Neural crest cell (in vitro differentiated cells): ENCODE results near the gene HLA-DPA1. TPM values are rescaled to one million over a fixed set of nuclear protein-coding genes. Genes with fewer than 3 reads are reported as not detected.
A peak's percentile ranks its signal among the peaks of the same experiment; 100 is the strongest.

ENCODE experiments used
- DNase-seq: peaks from one replicate; pipeline ENCODE4 v3.0.0; 2021; ENCODE audit warnings: low read depth, mixed read lengths, low spot score
- H3K27ac Mint-ChIP-seq: one replicate; pipeline ENCODE4 v1.8.0; 2021; ENCODE audit warnings: mild to moderate bottlenecking, mixed read lengths; ENCODE audit not compliant: unreplicated experiment
- H3K27me3 Mint-ChIP-seq: 2 replicates; pipeline ENCODE4 v1.8.0; 2021; ENCODE audit warnings: low read depth, mild to moderate bottlenecking, mixed read lengths
- H3K36me3 Mint-ChIP-seq: 2 replicates; pipeline ENCODE4 v1.8.0; 2021; ENCODE audit warnings: low read depth, mild to moderate bottlenecking, mixed read lengths
- H3K4me1 Mint-ChIP-seq: 2 replicates; pipeline ENCODE4 v1.8.0; 2021; ENCODE audit warnings: mixed read lengths
- H3K4me3 Mint-ChIP-seq: one replicate; pipeline ENCODE4 v1.8.0; 2021; ENCODE audit warnings: mild to moderate bottlenecking, mixed read lengths
- H3K9me3 Mint-ChIP-seq: 2 replicates; pipeline ENCODE4 v1.8.0; 2021; ENCODE audit warnings: mixed read lengths
- long read RNA-seq: library from polyadenylated mRNA; unstranded; transcript quantifications from one replicate; pipeline ENCODE4 v2.0.0, GENCODE V29; 2020
- total RNA-seq: library from RNA; stranded (reverse); gene quantifications from 2 replicates; pipeline ENCODE4 v1.2.1, GENCODE V29; 2021
- TF ChIP-seq, protein P1 (sequence below): fragments of 200-600 bp; sonication (generic); conservative IDR thresholded peaks from 2 replicates; pipeline ENCODE4 v1.5.0; 2021; ENCODE audit warnings: antibody characterized with exemption, mild to moderate bottlenecking

HLA-DPA1 gene
- 1.8 and 3.4 TPM in 2 replicates for total RNA-seq
- long read RNA-seq, partial matches to known transcripts: 1 of 3 reads
- long read RNA-seq, other reads (novel, unspliced or antisense): 1 of 3 reads

DNA sequence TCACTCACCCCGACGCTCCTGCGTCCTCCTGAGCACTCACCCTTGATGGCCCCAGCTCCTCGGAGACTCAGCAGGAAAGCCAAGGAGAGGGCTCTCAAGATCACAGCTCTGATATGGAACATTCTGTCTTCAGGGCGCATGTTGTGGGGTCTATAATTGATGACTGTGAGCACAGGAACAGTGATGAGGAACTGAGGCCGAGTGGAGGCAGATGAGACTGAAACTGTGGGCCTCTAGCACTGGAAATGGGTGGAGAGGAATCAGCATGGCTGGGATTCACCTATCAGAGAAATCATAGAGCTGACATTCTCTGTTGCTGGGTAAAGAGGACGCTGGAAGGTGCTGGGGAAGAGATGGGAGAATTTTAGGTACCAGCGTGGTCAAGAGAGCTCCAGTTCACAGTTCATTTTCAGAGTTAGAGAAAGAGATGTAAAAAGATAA lies at the start of gene HLA-DPA1:
TSS of gene HLA-DPA1 (minus strand) at position 219 of the 441 bp plus-strand sequence.
- Mint-ChIP-seq H3K4me1 (no peaks in the 10 kb centered on the region), H3K9me3 (no peaks in the 10 kb centered on the region), H3K4me3 (no peak within 1 kb of the TSS), H3K36me3 (no peaks in the 10 kb centered on the region), H3K27ac (no peak within 1 kb of the TSS), H3K27me3 (peaks cover 37% of the 10 kb centered on the region)
- DNase-seq: no peak
- TF ChIP-seq, protein P1, sequence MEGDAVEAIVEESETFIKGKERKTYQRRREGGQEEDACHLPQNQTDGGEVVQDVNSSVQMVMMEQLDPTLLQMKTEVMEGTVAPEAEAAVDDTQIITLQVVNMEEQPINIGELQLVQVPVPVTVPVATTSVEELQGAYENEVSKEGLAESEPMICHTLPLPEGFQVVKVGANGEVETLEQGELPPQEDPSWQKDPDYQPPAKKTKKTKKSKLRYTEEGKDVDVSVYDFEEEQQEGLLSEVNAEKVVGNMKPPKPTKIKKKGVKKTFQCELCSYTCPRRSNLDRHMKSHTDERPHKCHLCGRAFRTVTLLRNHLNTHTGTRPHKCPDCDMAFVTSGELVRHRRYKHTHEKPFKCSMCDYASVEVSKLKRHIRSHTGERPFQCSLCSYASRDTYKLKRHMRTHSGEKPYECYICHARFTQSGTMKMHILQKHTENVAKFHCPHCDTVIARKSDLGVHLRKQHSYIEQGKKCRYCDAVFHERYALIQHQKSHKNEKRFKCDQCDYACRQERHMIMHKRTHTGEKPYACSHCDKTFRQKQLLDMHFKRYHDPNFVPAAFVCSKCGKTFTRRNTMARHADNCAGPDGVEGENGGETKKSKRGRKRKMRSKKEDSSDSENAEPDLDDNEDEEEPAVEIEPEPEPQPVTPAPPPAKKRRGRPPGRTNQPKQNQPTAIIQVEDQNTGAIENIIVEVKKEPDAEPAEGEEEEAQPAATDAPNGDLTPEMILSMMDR: no peak

DNA sequence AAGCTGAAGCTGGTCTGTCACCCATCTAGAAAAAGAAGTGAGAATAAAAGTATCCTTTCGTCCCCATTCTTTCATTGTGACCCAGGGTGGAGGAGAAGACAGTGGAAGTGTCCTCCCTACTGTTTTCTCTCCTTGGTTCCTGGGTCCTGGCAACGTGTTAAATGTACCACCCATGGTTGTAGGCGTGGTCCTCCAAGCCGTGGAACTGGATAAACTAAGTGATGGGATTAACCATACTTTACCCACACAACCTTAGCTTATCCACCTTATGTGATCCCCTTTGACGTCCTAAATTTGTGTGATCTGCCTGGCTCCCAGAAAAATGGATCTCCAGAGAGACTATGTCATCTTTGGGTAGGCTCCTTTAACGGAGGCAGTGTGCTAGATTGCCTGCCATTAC lies 49.7 kb upstream of the HLA-DPA1 start:
- Mint-ChIP-seq H3K9me3 (peaks cover 3% of the 10 kb centered on the region), H3K36me3 (no peaks in the 10 kb centered on the region), H3K4me1 (peaks cover 10% of the 10 kb centered on the region), H3K27me3 (peaks cover 70% of the 10 kb centered on the region), H3K27ac (no peak overlapping the region), H3K4me3 (no peak overlapping the region)
- no peak for DNase-seq
- TF ChIP-seq, protein P1: no peak

DNA sequence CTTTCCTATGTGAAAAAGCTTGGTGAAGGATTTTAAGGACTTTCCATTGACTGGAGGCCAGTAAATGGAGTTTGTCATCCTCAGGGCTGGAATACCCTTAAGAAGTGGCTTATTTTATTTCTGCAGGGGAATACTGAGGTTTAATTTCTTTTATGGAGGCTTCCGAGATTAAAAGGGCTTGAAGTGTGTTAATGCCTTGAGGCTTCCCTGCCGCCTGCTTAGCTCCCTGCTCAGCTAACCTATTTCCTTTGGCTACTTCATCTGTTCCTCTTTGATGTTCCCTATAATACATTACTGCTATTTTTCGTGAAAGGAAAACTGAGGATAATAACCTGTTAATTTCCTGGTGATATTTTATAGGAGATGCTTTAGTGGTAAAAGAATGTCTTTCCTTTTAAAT lies 46.6 kb upstream of the HLA-DPA1 start:
- TF ChIP-seq, protein P1: no peak
- Mint-ChIP-seq H3K27me3 (peaks cover 86% of the 10 kb centered on the region), H3K36me3 (no peaks in the 10 kb centered on the region), H3K4me3 (no peak overlapping the region), H3K9me3 (peaks cover 3% of the 10 kb centered on the region), H3K4me1 (peaks cover 15% of the 10 kb centered on the region), H3K27ac (no peak overlapping the region)
- DNase-seq: no peak

DNA sequence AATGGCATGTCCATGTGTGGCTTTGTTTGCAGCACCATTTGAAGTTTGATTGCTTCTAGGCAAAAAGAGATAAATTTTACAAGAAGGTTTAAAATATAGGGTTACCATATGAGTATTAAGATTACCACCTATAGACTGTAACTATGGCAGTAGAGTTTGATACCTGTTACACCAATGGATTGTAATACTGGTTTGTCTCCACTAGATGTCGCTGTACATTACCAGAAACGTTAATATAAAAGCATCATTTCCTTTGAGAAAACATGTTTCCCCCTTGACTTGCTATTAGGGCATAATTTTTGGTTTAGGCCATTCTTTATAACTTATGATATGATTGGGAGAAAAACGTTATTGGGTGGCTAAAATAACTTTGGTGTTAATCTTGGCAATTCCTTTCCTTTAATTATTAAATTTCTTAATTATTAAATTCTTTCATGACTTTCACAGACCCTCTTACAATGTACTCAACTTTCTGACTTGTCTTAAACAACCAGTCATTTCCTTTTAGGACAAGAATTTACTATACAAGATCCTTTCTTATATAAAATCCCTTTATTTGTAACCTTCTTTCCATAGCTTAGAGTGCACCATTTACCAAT lies 45.2 kb upstream of the HLA-DPA1 start:
- no peaks in the 10 kb centered on the region for H3K36me3 Mint-ChIP-seq
- TF ChIP-seq, protein P1: peak; percentile 87
- peaks cover 7% of the 10 kb centered on the region for H3K4me1 Mint-ChIP-seq
- H3K9me3 Mint-ChIP-seq: no peaks in the 10 kb centered on the region
- DNase-seq: no peak
- peaks cover 93% of the 10 kb centered on the region for H3K27me3 Mint-ChIP-seq
- no peak overlapping the region for H3K4me3 Mint-ChIP-seq
- H3K27ac Mint-ChIP-seq: no peak overlapping the region

DNA sequence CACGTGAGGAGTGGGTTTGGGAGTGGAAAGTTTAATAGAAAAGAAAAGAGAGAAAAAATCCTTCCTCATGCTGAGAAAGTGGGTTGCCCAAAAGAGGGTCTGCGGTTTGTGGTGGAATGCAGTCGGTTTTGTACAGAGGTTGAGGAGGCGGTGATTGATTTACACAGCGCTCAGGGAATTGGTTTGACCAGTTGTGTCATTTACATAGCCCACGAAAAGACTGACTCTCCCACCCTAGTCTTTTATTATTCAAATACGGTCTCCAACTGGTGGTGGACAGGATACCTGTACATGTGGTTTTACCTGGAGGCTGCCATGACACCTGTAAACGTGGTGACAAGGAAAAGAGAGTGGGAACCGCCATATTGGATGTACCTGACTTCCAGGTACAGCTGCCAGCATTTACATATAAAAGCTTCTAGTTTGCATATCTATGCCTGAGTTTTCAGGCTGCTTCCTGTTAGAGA lies 44.4 kb upstream of the HLA-DPA1 start:
- Mint-ChIP-seq H3K9me3 (no peaks in the 10 kb centered on the region), H3K27me3 (peaks cover 94% of the 10 kb centered on the region), H3K36me3 (no peaks in the 10 kb centered on the region), H3K27ac (no peak overlapping the region), H3K4me3 (no peak overlapping the region), H3K4me1 (peaks cover 7% of the 10 kb centered on the region)
- TF ChIP-seq, protein P1: no peak
- DNase-seq: no peak
